Measurements from ENCODE around the gene SYT6.

The SYT6 gene

GRCh38 chr1:114154146-114154962, 685 bp upstream of the SYT6 start:
- DNase-seq (ENCODE audit: low read depth) = no peak

- DNase-seq (ENCODE audit: low read depth) = no peak
Measured at GRCh38 chr1:114152508-114153260, 985 bp downstream of the SYT6 start.

DNA sequence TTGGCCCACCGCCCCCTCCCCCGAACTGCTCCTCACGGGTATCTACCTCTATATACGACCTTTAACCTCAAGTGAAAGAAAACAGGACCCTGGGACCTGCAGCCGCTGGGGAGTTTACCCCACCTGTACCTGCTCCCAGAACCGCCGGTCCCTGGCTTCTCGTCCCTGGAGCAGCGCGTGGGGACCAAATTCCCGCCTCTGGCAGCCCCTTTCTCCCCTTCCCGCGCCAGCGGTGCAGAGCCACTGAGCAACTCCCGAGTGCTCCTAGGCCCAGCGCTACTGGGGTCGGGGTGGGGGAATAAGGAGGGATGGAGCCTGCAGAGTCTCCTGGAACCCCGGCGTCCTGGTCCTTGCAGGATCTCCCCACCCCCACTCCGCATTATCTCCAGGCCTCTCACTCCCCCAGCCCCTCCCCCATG, 1.6 kb downstream of the SYT6 start:
- no peak for DNase-seq (ENCODE audit: low read depth)

DNA sequence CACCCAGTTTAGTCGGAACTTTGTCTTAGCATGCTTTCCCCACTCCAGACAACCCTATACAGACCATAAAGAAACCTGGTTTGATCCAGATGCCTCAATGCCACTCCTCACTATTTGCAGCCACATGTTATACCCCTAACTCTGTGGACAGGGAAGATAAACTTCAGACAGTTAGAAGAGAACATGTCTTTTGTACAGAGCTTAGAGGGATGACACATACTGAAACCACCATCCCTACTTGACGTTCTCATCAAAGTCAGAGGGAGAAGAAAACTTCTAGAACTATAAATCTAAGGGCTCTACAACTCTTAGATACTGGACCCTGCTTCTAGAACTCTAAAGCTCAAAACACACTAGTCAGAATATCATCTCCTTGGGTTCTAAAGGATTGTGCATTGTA, 3.7 kb downstream of the SYT6 start:
- DNase-seq (ENCODE audit: low read depth) = no peak

- no peak for DNase-seq (ENCODE audit: low read depth)
Measured at GRCh38 chr1:114149211-114149610, 4.5 kb downstream of the SYT6 start.

- no peak for DNase-seq (ENCODE audit: low read depth)
Measured at GRCh38 chr1:114145504-114146151, 8.0 kb downstream of the SYT6 start.

GRCh38 chr1:114144016-114144415, 9.7 kb downstream of the SYT6 start:
- no peak for DNase-seq (ENCODE audit: low read depth)

GRCh38 chr1:114139540-114139939, 14.1 kb downstream of the SYT6 start:
- DNase-seq (ENCODE audit: low read depth) = no peak

DNA sequence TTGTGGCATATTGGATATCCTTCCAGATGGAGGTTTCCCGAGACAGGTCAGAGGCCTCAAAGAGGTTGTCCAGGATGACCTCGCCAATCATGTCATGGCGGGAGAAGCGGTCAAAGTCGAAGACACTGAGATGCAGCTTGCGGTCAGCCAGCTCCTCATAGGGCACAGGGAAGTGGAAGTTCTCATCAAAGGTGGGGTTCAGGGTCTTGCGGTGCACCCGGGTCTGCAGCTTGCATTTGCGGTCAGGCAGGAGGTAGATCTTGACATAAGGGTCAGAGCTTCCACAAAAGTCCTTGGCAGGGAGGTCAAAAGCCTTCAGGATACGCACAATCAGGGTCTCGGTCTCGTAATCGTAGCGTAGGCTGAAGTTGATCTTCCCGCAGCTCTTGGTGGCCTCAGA, 16.2 kb downstream of the SYT6 start:
- no peak for DNase-seq (ENCODE audit: low read depth)

DNA sequence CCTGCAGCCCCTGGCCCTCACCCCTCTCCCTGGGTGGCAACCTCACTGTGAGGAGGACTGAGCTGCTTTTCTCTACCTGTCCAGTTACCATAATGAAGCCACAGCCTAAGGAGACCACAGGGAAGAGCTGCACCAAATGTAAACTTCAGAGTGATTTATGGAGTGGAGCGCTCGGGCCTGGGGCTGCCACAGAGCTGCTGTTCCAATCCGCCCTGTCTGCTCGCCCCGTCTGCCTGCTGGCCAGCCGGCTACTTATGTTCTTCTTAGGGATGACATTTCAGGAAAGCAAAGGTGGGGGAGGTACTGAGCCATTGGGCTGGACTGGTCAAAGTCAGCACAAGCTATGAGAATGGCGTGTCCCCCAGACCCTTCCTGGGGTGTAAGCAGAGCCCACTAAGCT, 17.9 kb downstream of the SYT6 start:
- DNase-seq (ENCODE audit: low read depth) = no peak

DNA sequence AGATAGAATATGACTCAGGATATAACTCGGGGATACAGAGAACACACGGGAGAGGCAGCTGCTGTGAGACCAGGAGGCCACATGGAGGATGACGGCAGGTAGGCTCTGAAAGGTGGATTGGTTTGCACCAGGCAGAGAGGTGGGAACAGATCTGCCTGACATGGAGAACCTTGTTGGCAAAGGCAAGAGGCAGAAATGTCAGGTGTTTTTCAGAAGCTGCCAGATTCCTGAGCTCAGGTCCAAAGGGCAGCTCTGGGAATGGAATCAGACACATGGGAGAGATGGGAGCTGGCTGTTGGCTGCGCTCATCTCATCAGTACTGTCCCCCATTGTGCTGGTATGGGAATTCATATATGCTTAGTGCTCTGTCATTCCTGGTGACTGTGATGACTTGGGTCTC, 19.2 kb downstream of the SYT6 start:
- no peak for DNase-seq (ENCODE audit: low read depth)

DNA sequence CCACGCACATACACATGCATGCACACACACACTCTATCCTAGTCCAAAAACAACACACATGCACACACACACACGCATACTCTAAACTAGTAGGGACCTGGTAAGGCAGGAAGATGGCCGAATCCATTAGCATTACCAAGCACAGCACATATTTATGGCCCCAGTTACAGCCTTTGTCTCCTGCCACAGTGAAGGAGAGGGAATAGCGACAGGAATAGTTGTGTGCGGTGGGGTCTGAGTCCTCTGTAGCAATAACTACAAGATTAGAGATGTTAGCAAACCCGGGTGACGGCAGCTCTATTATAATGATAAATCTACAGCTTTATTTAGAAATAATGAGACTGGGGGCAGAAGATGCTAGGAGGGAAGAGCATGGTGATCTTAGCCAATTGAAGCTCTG, 20.5 kb downstream of the SYT6 start:
- DNase-seq (ENCODE audit: low read depth) = no peak

DNA sequence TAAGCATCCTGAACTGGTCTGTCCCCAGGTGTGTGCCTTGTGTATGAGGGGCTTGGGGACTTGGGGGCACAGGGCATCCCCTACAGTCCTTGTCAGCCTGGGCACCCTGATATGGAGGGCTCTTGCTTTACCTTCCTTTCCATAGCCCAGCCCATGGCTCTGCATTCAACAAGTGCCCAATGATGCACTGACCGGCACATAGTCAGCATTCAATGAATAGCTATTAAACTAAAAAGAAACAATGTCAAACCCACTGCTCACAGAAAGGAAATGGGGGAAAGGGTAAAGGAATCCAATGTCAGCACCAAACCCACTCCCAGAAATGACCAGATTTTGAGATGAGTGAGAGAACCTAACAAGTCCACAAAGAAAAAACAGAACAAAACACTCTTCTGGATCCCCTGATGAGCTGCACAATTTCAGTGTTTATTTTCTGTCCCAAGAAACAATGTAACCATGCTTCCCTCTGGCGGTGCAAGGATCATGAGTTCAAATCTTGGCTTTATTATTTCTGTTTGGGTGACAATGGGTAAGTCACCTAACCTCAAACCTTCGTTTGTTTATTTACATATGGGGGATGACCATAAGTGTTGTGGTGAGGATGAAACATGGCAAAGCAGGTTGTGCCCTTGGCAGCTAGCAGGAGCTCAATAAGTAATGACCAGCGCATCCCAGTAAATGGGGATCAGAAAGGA, 22.0 kb downstream of the SYT6 start:
- no peak for DNase-seq (ENCODE audit: low read depth)

GRCh38 chr1:114130846-114131525, 22.7 kb downstream of the SYT6 start:
- DNase-seq (ENCODE audit: low read depth) = no peak

- no peak for DNase-seq (ENCODE audit: low read depth)
Measured at GRCh38 chr1:114130213-114130612, 23.5 kb downstream of the SYT6 start.

GRCh38 chr1:114128293-114128692, 25.4 kb downstream of the SYT6 start:
- DNase-seq (ENCODE audit: low read depth) = no peak

- no peak for DNase-seq (ENCODE audit: low read depth)
Measured at GRCh38 chr1:114126261-114127095, 27.2 kb downstream of the SYT6 start.

DNA sequence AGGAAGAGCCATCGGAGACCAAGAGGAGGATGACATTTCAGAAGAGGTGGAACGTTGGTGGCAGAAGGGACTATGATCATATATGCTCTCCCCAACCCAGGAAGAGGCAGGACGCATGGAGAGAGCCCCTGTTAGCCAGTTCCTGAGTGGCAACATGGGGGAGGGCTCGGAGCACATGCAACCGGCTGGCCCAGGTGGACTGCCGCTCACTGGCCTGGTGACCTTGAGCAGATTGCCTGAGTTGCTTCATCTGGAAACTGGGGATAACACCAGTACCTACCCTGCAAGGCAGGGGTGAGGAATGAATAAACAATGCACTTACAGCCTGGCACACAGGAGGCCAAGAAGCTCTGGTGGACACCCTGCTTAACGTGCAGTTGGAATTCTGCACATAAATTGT, 29.0 kb downstream of the SYT6 start:
- no peak for DNase-seq (ENCODE audit: low read depth)

DNA sequence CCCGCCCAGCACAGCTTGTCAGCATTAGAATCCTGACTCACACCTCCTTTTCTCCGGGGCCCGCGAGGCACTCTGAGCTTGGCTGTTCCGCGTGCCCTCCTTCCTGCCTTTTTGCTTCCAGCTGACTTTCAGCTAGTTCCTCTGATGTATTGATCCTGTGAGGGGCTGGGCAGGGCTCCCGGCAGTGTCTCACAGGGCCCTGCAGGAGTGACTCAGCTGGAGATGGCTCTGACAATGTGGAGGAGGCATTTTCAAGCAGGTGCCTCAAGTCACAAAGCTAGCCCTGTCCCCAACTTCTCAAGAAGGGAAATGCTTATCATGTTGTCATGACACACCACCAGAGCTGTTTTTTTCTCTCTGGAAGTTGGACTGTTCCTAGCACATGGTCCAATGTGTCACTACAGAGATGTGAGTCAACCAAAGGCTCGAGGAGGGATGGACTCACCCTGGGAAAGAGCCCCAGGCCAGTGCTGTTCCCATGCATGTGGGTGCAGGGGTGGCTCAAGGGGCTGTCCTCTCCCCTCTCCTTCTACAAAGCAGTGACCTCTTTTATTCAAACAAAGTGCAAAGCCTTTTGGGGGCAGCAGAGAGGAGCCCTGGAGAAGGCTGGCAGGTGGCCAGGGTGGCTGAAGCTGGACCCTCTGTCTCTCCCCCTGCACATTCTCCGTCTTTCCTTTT, 30.6 kb downstream of the SYT6 start:
- DNase-seq (ENCODE audit: low read depth) = no peak

GRCh38 chr1:114118351-114118990, 35.2 kb downstream of the SYT6 start:
- no peak for DNase-seq (ENCODE audit: low read depth)
